Measurements from ENCODE around the gene ADAM15. TPM values are rescaled to one million over a fixed set of nuclear protein-coding genes. Genes with fewer than 3 reads are reported as not detected.
A peak's percentile ranks its signal among the peaks of the same experiment; 100 is the strongest.

ADAM15 gene
- total and polyA plus RNA-seq, 12 donors: 46.7 to 305 (median 65.0) TPM

GRCh38 chr1:155007251-155007828 lies 43.8 kb upstream of the ADAM15 start:
- H3K36me3 ChIP-seq: no peaks in the 10 kb centered on the region
- H3K9me3 ChIP-seq: no peaks in the 10 kb centered on the region
- WGBS, 2 donors: 44 to 51% methylated on average over 6 of the region's 6 CpGs
- no peak for TF ChIP-seq CTCF (IDR thresholded peaks at IDR 0.05)
- intact Hi-C loops (cut with DNase I): loop anchor here in 1 of 10 donors (10.0 kb wide), 1 partner anchor 57 kb away; the partner anchor contains the start of gene EFNA4
- H3K27ac ChIP-seq: peak overlapping the region; percentile 19 to 98 (median 95)
- peaks cover 26 to 86% (median 73%) of the 10 kb centered on the region in 9 donors for H3K4me1 ChIP-seq
- DNase-seq (peak; percentile 69 to 75), ATAC-seq (peak; percentile 14 to 53 (median 34))
- no peaks in the 10 kb centered on the region for H3K27me3 ChIP-seq
- peak overlapping the region in 3 of 10 donors; percentile 25 to 54 (median 28) for H3K4me3 ChIP-seq

GRCh38 chr1:155008015-155008941 lies 42.8 kb upstream of the ADAM15 start:
- Histone ChIP-seq H3K4me1 (peaks cover 26 to 95% (median 81%) of the 10 kb centered on the region in 9 donors), H3K4me3 (peak overlapping the region in 7 of 10 donors; percentile 1 to 54 (median 25)), H3K27me3 (no peaks in the 10 kb centered on the region), H3K36me3 (peaks cover 0 to 4% (median 0%) of the 10 kb centered on the region in 9 donors), H3K9me3 (no peaks in the 10 kb centered on the region), H3K27ac (peak overlapping the region; percentile 19 to 98 (median 95))
- DNase-seq: no peak
- ATAC-seq: peak in 1 of 8 donors; percentile 2
- no peak for TF ChIP-seq CTCF (IDR thresholded peaks at IDR 0.05)
- 62 to 72% methylated on average over 16 of the region's 16 CpGs for WGBS, 2 donors
- intact Hi-C loops (cut with DNase I): loop anchor here in 1 of 10 donors (10.0 kb wide), 1 partner anchor 57 kb away; the partner anchor contains the start of gene EFNA4

GRCh38 chr1:155009221-155009711 lies 41.9 kb upstream of the ADAM15 start:
- peaks cover 22 to 97% (median 73%) of the 10 kb centered on the region in 9 donors for H3K4me1 ChIP-seq
- ATAC-seq: no peak

More at GRCh38 chr1:155009221-155009711, 41.9 kb upstream of the ADAM15 start:
- DNase-seq: no peak
- intact Hi-C loops (cut with DNase I): loop anchor here in 1 of 10 donors (10.0 kb wide), 1 partner anchor 56 kb away; the partner anchor contains the start of gene EFNA4
- Histone ChIP-seq H3K36me3 (peaks cover 0 to 9% (median 0%) of the 10 kb centered on the region in 9 donors), H3K27ac (peak overlapping the region in 7 of 10 donors; percentile 83 to 98 (median 95)), H3K4me3 (peak overlapping the region in 3 of 10 donors; percentile 24 to 54 (median 25)), H3K27me3 (no peaks in the 10 kb centered on the region), H3K9me3 (no peaks in the 10 kb centered on the region)
- WGBS, 2 donors: 88 to 92% methylated on average over 12 of the region's 12 CpGs
- no peak for TF ChIP-seq CTCF (IDR thresholded peaks at IDR 0.05)

Measured in heart right ventricle (tissue), 16 donors.